KOPT-K1 (cell line): ENCODE measurements around the gene KRT35.

Source experiments
- H3K27ac ChIP-seq: fragments of 200-600 bp; sonication (generic); 2 replicates; pipeline ENCODE4 v1.5.1; 2016; ENCODE audit warnings: antibody characterized with exemption, mild to moderate bottlenecking, low read depth, low read length; ENCODE audit not compliant: poor library complexity, severe bottlenecking
- H3K36me3 ChIP-seq: fragments of 200-600 bp; sonication (generic); 2 replicates; pipeline ENCODE4 v1.5.1; 2017; ENCODE audit warnings: antibody characterized with exemption, mild to moderate bottlenecking, low read length, moderate library complexity; ENCODE audit not compliant: insufficient read depth
- H3K9me3 ChIP-seq: fragments of 200-600 bp; sonication (generic); 2 replicates; pipeline ENCODE4 v1.5.1; 2017; ENCODE audit warnings: antibody characterized with exemption, low read length, mild to moderate bottlenecking; ENCODE audit not compliant: insufficient read depth, poor library complexity, severe bottlenecking

KRT35 gene

GRCh38 chr17:41518789-41519449, 38.0 kb upstream of the KRT35 start, which contains the start of gene KRT15:
Gene KRT15 (minus strand): TSS chr17:41518890. CDS start chr17:41518827, 63 bp downstream.
- Histone ChIP-seq H3K9me3 (no peaks in the 10 kb centered on the region), H3K36me3 (no peaks in the 10 kb centered on the region), H3K27ac (no peak within 1 kb of the TSS)

- H3K36me3 ChIP-seq, result no peaks in the 10 kb centered on the region
- H3K27ac ChIP-seq, result no peak overlapping the region
- H3K9me3 ChIP-seq, result no peaks in the 10 kb centered on the region
These were observed 37.1 kb upstream of the KRT35 start for GRCh38 chr17:41518031-41518430.

- no peak overlapping the region for H3K27ac ChIP-seq
- H3K9me3 ChIP-seq, result no peaks in the 10 kb centered on the region
- H3K36me3 ChIP-seq, result no peaks in the 10 kb centered on the region
These were observed 35.9 kb upstream of the KRT35 start for GRCh38 chr17:41516830-41517283.

- Histone ChIP-seq H3K36me3 (no peaks in the 10 kb centered on the region), H3K9me3 (no peaks in the 10 kb centered on the region), H3K27ac (no peak overlapping the region)
These were observed 35.3 kb upstream of the KRT35 start for GRCh38 chr17:41516147-41516829.

- H3K9me3 ChIP-seq, result no peaks in the 10 kb centered on the region
- H3K27ac ChIP-seq, result no peak overlapping the region
- H3K36me3 ChIP-seq, result no peaks in the 10 kb centered on the region
These were observed 32.2 kb upstream of the KRT35 start for GRCh38 chr17:41513168-41513547.

- H3K9me3 ChIP-seq, result no peaks in the 10 kb centered on the region
- no peaks in the 10 kb centered on the region for H3K36me3 ChIP-seq
- no peak overlapping the region for H3K27ac ChIP-seq
These were observed 31.7 kb upstream of the KRT35 start for GRCh38 chr17:41512546-41513167.

- Histone ChIP-seq H3K36me3 (no peaks in the 10 kb centered on the region), H3K9me3 (no peaks in the 10 kb centered on the region), H3K27ac (no peak overlapping the region)
These were observed 30.8 kb upstream of the KRT35 start for GRCh38 chr17:41511716-41512115.

- no peaks in the 10 kb centered on the region for H3K36me3 ChIP-seq
- H3K9me3 ChIP-seq, result no peaks in the 10 kb centered on the region
- H3K27ac ChIP-seq, result no peak overlapping the region
These were observed 30.2 kb upstream of the KRT35 start for GRCh38 chr17:41511116-41511515.

GRCh38 chr17:41510251-41511065, 29.5 kb upstream of the KRT35 start:
- Histone ChIP-seq H3K27ac (no peak overlapping the region), H3K9me3 (no peaks in the 10 kb centered on the region), H3K36me3 (no peaks in the 10 kb centered on the region)

GRCh38 chr17:41507315-41507880, 26.4 kb upstream of the KRT35 start:
- H3K9me3 ChIP-seq, result no peaks in the 10 kb centered on the region
- H3K27ac ChIP-seq, result no peak overlapping the region

GRCh38 chr17:41505809-41506767, 25.1 kb upstream of the KRT35 start:
- no peak overlapping the region for H3K27ac ChIP-seq
- H3K36me3 ChIP-seq, result no peaks in the 10 kb centered on the region
- H3K9me3 ChIP-seq, result no peaks in the 10 kb centered on the region

More at GRCh38 chr17:41507315-41507880, 26.4 kb upstream of the KRT35 start:
- no peaks in the 10 kb centered on the region for H3K36me3 ChIP-seq

- H3K36me3 ChIP-seq, result no peaks in the 10 kb centered on the region
- H3K27ac ChIP-seq, result no peak within 1 kb of the TSS
- no peaks in the 10 kb centered on the region for H3K9me3 ChIP-seq
These were observed 24.3 kb upstream of the KRT35 start, which contains the start of gene KRT13 for GRCh38 chr17:41505007-41505808. Gene KRT13 (minus strand): TSS chr17:41505612. CDS start chr17:41505550, 62 bp downstream.
